ENCODE measurements around the gene EXOC3.

Gene EXOC3

DNA sequence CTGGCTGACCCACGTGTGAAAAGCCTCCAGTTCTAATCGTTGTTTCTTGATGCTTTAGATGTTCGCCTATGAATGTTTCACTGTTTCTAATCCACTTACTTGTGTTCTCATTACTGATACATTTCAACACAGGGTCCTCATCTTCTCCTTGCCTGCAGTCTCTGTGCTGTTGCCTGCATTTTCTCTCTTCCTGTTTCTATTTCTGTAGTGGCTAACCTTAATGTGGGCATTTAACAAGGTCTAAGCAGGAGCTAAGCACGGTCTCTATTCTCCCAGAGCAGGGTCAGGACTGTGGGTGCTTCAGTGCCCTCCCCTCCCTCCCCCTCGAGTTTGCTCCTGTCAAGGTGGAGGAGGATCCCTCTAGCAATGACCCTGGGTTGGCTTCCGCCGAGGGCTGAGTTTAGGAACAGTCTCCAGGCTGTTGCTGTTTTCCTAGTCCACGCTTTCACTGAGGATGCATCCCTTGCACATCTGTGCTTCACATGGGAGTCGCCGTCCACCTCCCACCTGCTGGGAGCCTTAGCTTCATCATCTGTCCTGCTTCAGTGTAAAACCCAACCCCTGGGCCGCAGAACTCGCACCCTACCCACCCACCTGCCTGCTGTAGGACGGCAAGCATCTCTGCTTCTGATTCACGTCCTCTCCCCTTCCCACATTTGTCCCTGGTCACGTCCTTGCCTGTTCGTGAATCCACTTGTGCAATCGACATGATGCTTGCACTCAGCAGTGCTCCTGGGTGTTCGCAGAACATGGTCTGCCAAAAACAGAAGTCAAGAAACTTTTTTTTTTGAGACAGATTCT lies 2.4 kb upstream of the EXOC3 start:
- no peak for DNase-seq

- DNase-seq, result no peak
Observed at GRCh38 chr5:441996-442334, 1.0 kb upstream of the EXOC3 start.

DNA sequence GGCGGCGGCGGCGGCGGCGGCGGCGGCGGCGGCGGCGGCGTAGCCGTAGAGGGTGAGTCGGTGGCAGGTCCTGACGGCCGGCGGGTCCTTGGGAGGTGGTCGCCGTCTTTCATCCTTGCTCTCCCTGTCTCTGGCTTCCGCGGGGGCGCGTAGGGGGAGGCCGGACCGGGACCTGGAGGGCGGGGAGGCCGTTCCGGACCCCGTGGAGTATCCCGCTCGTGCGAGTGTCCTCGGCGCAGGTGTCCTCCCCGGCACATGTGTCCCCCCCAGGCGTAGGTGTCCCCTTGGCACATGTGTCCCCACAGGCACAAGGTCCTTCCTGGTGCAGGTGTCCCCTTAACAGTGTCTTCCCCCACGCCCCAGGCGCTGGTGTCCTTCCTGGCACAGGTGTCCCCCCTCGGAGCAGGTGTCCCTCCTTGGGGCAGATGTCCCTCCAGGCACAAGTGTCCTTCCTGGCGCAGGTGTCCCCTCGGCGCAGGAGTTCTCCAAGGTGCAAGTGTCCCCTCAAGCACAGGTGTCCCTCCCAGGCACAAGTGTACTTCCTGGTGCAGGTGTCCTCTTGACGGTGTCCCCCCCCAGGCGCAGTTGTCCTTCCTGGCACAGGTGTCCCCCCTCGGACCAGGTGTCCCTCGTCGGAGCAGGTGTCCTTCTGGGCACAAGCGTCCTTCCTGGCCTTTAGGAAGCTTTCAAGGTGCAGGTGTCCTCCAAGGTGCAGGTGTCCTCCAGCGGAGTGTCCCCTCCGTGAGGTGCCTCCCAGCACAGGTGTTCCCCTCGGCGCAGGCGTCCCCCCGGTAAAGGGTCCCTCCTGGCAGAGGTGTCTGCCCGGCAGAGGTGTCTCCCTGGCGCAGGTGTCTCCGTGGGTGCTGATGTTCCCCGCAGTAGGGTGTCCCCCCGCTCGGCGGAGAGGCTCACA lies 519 bp downstream of the EXOC3 start:
- DNase-seq, result no peak

DNA sequence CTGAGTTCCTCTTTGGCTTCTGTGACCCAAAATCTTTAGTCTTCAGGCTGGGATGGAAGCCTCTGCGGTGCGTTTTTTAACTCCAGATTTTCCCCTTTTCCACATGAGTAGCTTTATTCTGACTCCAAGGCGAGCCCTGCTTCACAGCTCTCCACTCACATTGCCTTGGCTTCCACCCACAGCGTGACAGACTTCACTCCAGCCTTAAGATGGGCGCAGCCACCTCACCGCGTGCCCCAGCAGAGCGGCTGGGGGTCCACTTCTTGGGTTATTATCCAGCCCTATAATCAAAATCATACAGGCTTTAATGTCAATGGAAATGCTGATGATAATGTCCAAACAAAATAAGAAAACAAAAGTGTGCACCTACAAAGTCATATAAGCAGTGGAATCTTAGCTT lies 1.2 kb downstream of the EXOC3 start:
- no peak for DNase-seq

GRCh38 chr5:445591-445990 lies 2.6 kb downstream of the EXOC3 start:
- DNase-seq, result no peak

DNA sequence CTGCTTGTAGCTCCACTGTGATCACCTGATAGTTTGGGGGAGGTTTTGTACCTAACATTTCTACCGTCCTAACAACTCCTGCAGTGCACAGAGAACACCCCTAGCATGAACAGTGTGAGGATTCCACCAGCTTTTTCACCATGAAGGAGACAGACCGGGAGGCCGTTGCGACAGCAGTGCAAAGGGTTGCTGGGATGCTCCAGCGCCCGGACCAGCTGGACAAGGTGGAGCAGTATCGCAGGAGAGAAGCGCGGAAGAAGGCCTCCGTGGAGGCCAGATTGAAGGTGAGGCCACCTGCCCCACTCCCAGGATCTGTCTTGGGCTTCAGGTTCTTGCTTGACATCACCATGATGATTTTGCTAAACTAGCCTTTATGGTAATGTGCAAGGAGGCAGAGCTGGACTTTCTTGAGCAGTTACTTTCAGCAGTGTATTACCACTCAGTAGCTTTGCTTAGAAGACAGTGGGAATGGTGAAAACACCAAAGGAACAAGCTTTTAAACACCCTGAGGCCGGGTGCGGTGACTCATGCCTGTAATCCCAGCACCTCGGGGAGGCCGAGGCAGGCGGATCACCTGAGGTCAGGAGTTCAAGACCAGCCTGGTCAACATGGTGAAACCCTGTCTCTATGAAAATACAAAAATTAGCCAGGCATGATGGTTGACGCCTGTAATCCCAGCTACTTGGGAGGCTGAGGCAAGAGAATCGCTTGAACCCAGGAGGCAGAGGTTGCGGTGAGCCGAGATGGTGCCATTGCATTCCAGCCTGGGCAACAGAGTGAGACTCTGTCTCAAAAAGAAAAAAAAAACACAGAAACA lies 3.3 kb downstream of the EXOC3 start:
- DNase-seq, result no peak

- peak; percentile 25 for DNase-seq
Observed at GRCh38 chr5:446883-447263, 3.9 kb downstream of the EXOC3 start.

DNA sequence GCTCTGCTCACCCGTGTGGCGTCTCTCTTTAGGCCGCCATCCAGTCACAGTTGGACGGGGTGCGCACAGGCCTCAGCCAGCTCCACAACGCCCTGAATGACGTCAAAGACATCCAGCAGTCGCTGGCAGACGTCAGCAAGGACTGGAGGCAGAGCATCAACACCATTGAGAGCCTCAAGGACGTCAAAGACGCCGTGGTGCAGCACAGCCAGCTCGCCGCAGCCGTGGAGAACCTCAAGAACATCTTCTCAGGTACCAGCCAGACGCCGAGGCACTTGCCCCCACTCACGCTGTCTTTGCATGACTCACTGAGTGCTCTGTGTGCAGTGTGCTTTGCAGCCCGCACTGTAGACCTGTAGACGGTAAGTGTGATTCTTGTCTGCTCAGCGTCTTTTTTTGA lies 4.5 kb downstream of the EXOC3 start:
- no peak for DNase-seq

GRCh38 chr5:448061-448765 lies 5.2 kb downstream of the EXOC3 start:
- DNase-seq, result no peak

- DNase-seq, result no peak
Observed at GRCh38 chr5:448766-449090, 5.8 kb downstream of the EXOC3 start.

DNA sequence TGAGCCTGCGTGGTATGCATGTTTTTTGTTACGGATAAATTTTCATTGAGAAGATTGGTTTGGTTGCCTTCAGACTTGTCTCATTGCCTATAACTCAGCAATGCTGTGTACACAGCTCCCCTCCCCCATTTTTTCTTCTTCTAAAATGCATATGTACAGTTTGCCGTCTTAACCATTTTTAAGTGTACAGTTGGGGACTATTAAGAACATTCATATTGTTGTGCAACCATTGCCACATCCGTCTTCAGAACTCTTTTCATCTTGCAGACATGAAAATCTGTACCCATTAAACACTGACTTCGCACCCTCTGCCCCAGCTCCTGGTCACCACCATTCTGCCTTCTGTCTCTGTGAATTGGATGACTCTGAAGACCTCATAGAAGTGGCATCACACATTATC lies 6.2 kb downstream of the EXOC3 start:
- no peak for DNase-seq

DNA sequence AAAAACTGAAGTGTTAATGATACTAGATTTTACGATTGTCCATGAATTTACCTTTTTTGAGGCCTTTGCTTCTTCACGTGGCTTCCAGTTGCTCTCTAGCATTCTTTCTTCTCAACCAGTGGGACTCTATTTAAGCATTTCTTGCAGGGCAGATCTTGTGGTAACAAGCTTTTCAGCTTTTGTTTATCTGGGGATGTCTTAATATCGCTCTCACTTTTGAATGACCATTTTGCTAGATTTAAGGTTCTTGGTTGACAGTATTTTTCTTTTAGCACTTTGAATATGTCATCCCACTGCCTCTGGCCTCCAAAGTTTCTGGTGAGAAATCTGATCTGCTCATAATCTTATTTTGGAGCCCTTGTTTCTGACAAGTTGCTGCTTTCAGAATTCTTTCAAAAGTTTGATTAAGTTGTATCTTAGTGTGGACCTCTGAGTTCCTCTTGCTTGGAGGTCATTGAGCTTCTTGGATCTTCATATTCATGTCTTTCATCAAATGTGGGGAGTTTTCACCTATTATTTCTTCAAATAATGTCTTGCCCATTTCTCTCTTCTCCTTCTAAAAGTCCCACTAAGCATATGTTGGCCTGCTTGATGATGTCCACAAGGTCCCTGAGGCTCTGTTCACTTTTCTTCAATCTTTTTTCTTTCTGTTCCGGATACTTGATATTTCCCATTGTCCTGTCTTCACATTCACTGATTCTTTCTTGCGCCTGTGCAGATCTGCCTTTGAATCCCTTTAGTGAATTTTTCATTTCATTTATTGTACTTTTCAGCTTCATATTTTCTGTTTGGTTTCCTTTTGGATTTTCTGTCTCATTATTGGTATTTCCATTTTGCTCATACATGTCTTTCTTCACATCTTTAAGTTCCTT lies 8.8 kb downstream of the EXOC3 start:
- no peak for DNase-seq

- DNase-seq, result no peak
Observed at GRCh38 chr5:452978-453710, 10.2 kb downstream of the EXOC3 start.

- DNase-seq, result no peak
Observed at GRCh38 chr5:453725-454481, 10.9 kb downstream of the EXOC3 start.

- DNase-seq, result no peak
Observed at GRCh38 chr5:454936-455335, 12.0 kb downstream of the EXOC3 start.

GRCh38 chr5:455806-456205 lies 12.8 kb downstream of the EXOC3 start:
- DNase-seq, result no peak

DNA sequence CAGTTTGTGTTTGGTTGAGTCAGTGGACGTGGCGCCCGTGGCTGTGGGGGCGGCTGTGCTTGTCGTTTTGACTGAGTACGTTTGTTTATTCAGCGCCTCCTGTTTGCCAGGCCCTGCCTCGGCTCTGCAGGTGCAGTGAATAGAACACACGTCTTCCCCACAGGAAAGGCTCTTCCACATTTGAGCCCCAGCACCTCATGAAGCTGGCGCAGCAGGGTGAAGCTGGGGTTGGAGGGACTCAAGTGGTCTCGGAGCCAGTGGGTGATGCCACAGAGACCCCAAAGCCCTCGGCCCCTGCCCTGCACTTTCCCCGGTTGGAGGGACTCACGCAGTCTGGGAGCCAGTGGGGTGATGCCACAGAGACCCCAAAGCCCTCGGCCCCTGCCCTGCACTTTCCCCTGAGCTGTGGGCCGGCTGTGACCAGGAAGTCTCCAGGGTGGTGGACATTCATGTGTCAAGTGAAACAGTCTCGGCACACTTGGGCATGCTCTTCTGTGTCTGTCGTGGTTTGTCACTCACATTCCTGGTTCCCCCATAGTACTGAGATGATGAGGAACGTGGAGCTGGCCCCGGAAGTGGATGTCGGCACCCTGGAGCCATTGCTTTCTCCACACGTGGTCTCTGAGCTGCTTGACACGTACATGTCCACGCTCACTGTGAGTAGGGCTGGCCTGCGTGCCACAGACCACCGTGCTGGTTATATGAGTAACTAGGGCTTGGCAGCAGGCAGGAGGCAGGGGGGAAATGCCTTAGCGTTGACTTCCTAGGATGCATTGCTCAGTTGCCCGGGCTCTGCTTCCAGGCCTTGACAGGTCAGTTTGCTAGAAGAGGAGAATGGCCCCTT lies 13.6 kb downstream of the EXOC3 start:
- no peak for DNase-seq

DNA sequence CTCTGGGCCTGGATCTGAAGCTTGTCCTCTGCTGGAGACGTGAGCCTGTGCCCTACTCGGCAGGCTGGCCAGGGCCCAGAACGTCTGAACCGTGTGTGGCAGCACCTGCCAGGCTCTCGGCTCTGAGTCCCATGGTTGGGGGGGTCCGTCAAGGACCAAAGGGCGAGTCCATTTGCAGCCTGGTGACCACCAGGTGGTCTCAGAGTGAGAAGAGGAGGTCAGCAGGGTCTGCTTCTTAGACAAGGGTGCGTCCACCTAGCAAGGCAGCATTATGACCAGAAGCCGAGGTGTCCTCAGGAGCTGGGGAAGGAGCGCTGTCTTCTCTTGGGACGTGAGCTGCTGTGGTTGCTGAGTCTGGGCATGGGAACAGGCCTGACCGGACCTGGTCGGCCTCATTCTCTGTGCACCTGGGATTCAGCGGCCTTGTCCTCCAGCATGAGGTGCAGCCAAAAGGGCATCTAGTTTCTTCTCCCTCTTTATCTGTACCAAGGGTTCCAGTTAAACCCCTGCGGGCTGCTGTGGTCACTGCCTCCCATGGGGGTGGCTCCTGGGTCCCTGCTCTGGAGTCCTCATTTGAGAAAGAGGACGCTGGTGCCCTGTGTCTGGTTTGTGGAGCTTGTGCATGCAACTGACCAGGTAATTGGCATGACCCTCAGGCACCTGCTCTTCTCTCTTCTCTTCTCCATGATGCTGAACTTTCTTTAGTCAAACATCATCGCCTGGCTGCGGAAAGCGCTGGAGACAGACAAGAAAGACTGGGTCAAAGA lies 14.4 kb downstream of the EXOC3 start:
- DNase-seq, result no peak
